Activated T-helper 17 cell treated with anti-CD3 and anti-CD28 coated beads, Interleukin-2, amount 50 U/mL, for 72 hours (primary cell): ENCODE measurements around the gene TMEM208. TPM values are rescaled to one million over a fixed set of nuclear protein-coding genes. Genes with fewer than 3 reads are reported as not detected.

Source experiments
- ATAC-seq: fragments of 150-1000 bp; cut with Tn5 transposase; replicated peaks from 2 replicates; pipeline ENCODE4 v1.10.0; 2021; ENCODE audit warnings: mild to moderate bottlenecking, moderate library complexity
- H3K27ac Mint-ChIP-seq: one replicate; pipeline ENCODE4 v1.8.0; 2022; ENCODE audit warnings: mixed read lengths
- H3K27me3 Mint-ChIP-seq: one replicate; pipeline ENCODE4 v1.8.0; 2022; ENCODE audit warnings: mixed read lengths
- H3K36me3 Mint-ChIP-seq: one replicate; pipeline ENCODE4 v1.8.0; 2022; ENCODE audit warnings: low read depth, mild to moderate bottlenecking, mixed read lengths
- H3K4me1 Mint-ChIP-seq: one replicate; pipeline ENCODE4 v1.8.0; 2022; ENCODE audit warnings: mixed read lengths
- H3K4me3 Mint-ChIP-seq: one replicate; pipeline ENCODE4 v1.8.0; 2022; ENCODE audit warnings: mild to moderate bottlenecking, mixed read lengths
- H3K9me3 Mint-ChIP-seq: one replicate; pipeline ENCODE4 v1.8.0; 2022; ENCODE audit warnings: mixed read lengths
- total RNA-seq, 2 donors: library from RNA; stranded (reverse); gene quantifications; one replicate each; pipeline ENCODE4 v1.2.3, GENCODE V29; 2022

TMEM208 gene
- total RNA-seq, 2 donors from 2014 or later = 31.7 to 39.5 TPM

- Mint-ChIP-seq H3K27ac (no peak overlapping the region), H3K27me3 (no peaks in the 10 kb centered on the region), H3K4me3 (no peak overlapping the region), H3K9me3 (no peaks in the 10 kb centered on the region), H3K36me3 (peaks cover 90% of the 10 kb centered on the region), H3K4me1 (peaks cover 14% of the 10 kb centered on the region)
- no peak for ATAC-seq
Measured at GRCh38 chr16:67230809-67231660, 4.1 kb downstream of the TMEM208 start.

DNA sequence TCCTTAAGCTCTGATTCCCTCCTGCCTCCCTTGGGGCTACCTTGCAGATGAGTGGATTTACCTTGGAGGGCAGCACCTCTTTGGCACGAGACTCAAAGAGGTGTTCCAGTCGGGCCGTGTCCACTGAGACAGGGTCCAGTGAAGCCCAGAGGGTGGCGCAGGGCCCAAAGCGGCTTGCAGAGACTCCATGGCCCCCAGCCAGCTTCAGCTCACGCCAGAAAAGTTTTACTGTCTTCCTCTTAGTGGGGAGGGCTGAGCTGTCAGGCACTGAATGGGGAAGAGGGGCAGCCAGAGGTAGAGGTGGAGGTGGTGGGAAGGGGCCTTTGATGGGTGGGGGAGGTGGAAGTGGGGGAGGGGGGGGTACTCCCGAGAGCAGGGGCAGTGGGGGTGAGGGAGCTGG lies 6.7 kb downstream of the TMEM208 start:
- no peaks in the 10 kb centered on the region for H3K9me3 Mint-ChIP-seq
- peaks cover 7% of the 10 kb centered on the region for H3K4me1 Mint-ChIP-seq
- H3K27me3 Mint-ChIP-seq = no peaks in the 10 kb centered on the region
- ATAC-seq = no peak
- no peak overlapping the region for H3K4me3 Mint-ChIP-seq
- H3K36me3 Mint-ChIP-seq = peaks cover 97% of the 10 kb centered on the region
- no peak overlapping the region for H3K27ac Mint-ChIP-seq

- H3K27ac Mint-ChIP-seq = no peak overlapping the region
Measured at GRCh38 chr16:67234180-67234597, 7.3 kb downstream of the TMEM208 start.

GRCh38 chr16:67235816-67236562 lies 9.1 kb downstream of the TMEM208 start:
- peak; percentile 76 for ATAC-seq
- peak overlapping the region; percentile 58 for H3K27ac Mint-ChIP-seq
- no peaks in the 10 kb centered on the region for H3K27me3 Mint-ChIP-seq
- peaks cover 7% of the 10 kb centered on the region for H3K4me1 Mint-ChIP-seq
- H3K9me3 Mint-ChIP-seq = no peaks in the 10 kb centered on the region
- H3K36me3 Mint-ChIP-seq = peaks cover 96% of the 10 kb centered on the region
- peak overlapping the region; percentile 65 for H3K4me3 Mint-ChIP-seq

More at GRCh38 chr16:67234180-67234597, 7.3 kb downstream of the TMEM208 start:
- no peaks in the 10 kb centered on the region for H3K9me3 Mint-ChIP-seq
- peaks cover 7% of the 10 kb centered on the region for H3K4me1 Mint-ChIP-seq
- H3K36me3 Mint-ChIP-seq = peaks cover 97% of the 10 kb centered on the region
- no peak for ATAC-seq
- no peak overlapping the region for H3K4me3 Mint-ChIP-seq
- H3K27me3 Mint-ChIP-seq = no peaks in the 10 kb centered on the region

- H3K4me3 Mint-ChIP-seq = peak overlapping the region; percentile 65
- peak; percentile 89 for ATAC-seq
- H3K4me1 Mint-ChIP-seq = peaks cover 14% of the 10 kb centered on the region
- H3K36me3 Mint-ChIP-seq = peaks cover 97% of the 10 kb centered on the region
- H3K27ac Mint-ChIP-seq = peak overlapping the region; percentile 58
- H3K27me3 Mint-ChIP-seq = no peaks in the 10 kb centered on the region
- H3K9me3 Mint-ChIP-seq = no peaks in the 10 kb centered on the region
Measured at GRCh38 chr16:67236563-67237395, 9.8 kb downstream of the TMEM208 start.

GRCh38 chr16:67237396-67238277 lies 10.7 kb downstream of the TMEM208 start:
- no peaks in the 10 kb centered on the region for H3K27me3 Mint-ChIP-seq
- no peaks in the 10 kb centered on the region for H3K9me3 Mint-ChIP-seq
- H3K4me3 Mint-ChIP-seq = peak overlapping the region; percentile 42
- H3K27ac Mint-ChIP-seq = peak overlapping the region; percentile 56
- peaks cover 17% of the 10 kb centered on the region for H3K4me1 Mint-ChIP-seq
- peaks cover 94% of the 10 kb centered on the region for H3K36me3 Mint-ChIP-seq
- ATAC-seq = no peak

GRCh38 chr16:67238278-67238575 lies 11.3 kb downstream of the TMEM208 start:
- H3K4me1 Mint-ChIP-seq = peaks cover 19% of the 10 kb centered on the region
- no peaks in the 10 kb centered on the region for H3K27me3 Mint-ChIP-seq
- no peak for ATAC-seq
- H3K4me3 Mint-ChIP-seq = no peak overlapping the region
- H3K27ac Mint-ChIP-seq = peak overlapping the region; percentile 56
- no peaks in the 10 kb centered on the region for H3K9me3 Mint-ChIP-seq
- peaks cover 91% of the 10 kb centered on the region for H3K36me3 Mint-ChIP-seq

- ATAC-seq = no peak
Measured at GRCh38 chr16:67238806-67239470, 12.0 kb downstream of the TMEM208 start.

DNA sequence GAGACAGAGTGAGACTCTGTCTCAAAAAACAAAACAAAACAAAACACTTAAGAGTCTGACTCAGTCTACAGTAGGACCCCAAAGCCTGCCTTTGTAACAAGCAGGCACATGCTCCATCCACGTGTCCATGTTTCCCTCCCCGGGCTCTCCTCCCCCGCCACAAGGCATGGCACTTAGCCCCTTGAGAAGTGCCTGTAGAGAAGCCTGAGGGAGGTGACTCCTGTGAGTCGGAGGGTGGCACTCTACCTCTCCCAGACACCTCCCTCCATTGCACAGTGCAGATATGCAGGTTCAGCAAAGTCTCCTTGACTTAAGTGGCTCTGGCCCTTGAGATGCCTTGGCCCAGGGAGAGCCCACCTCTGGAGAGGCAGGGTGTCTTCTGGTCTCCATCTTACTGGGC lies 13.6 kb downstream of the TMEM208 start:
- peaks cover 81% of the 10 kb centered on the region for H3K36me3 Mint-ChIP-seq
- H3K4me3 Mint-ChIP-seq = no peak overlapping the region
- H3K9me3 Mint-ChIP-seq = no peaks in the 10 kb centered on the region
- no peak for ATAC-seq
- H3K27me3 Mint-ChIP-seq = no peaks in the 10 kb centered on the region
- no peak overlapping the region for H3K27ac Mint-ChIP-seq
- peaks cover 29% of the 10 kb centered on the region for H3K4me1 Mint-ChIP-seq

More at GRCh38 chr16:67238806-67239470, 12.0 kb downstream of the TMEM208 start:
- Mint-ChIP-seq H3K36me3 (peaks cover 83% of the 10 kb centered on the region), H3K4me1 (peaks cover 19% of the 10 kb centered on the region), H3K9me3 (no peaks in the 10 kb centered on the region), H3K27me3 (no peaks in the 10 kb centered on the region), H3K4me3 (no peak overlapping the region), H3K27ac (peak overlapping the region; percentile 8)

DNA sequence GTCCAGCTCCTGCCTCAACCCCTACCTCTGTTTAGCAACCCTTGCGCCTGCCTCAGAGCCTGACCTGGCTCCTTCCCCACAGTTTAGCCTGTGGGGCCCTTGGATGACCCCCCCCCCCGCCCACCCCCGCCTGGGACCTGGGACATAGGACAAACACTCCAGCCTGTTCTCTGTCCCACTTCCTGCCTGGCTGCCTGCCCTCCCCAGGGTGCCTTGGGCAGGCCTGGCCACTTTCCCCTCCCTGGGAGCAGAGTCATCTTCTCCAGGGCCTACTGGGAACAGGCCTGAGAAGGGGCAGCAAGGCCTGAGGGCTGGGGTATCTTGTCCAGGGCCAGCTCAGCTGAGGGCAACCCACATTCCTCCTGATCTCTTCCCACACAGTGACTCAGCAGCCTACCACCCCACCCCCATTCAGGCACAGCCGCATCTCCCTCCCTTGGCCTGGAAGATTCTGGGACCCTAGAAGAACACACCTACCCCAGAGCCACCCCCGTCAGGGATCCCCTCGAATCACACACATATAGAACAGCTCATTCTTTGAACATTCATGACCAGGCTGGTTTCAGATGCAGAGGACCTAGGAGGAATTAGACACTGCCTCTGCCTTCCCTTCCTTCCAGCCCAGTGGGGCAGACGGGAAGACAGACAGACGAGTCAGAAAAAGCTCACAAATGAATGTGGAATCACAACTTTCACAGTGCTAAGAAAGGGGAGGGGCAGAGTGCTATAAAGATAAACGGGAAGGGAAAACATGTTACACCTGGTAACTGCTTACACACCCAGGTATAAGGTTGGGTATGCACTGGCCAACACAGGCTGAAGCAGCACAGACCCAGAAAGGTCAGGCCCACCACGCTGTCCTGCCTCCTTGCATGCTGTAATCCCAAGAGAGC lies 14.3 kb downstream of the TMEM208 start:
- H3K27me3 Mint-ChIP-seq = no peaks in the 10 kb centered on the region
- peaks cover 24% of the 10 kb centered on the region for H3K4me1 Mint-ChIP-seq
- H3K36me3 Mint-ChIP-seq = peaks cover 78% of the 10 kb centered on the region
- ATAC-seq = no peak
- peak overlapping the region; percentile 42 for H3K4me3 Mint-ChIP-seq
- H3K9me3 Mint-ChIP-seq = no peaks in the 10 kb centered on the region
- H3K27ac Mint-ChIP-seq = peak overlapping the region; percentile 89

- ATAC-seq = no peak
- Mint-ChIP-seq H3K9me3 (no peaks in the 10 kb centered on the region), H3K27ac (peak overlapping the region; percentile 90), H3K27me3 (no peaks in the 10 kb centered on the region), H3K36me3 (peaks cover 69% of the 10 kb centered on the region), H3K4me3 (peak overlapping the region; percentile 52), H3K4me1 (peaks cover 22% of the 10 kb centered on the region)
Measured at GRCh38 chr16:67242138-67242730, 15.3 kb downstream of the TMEM208 start.

- Mint-ChIP-seq H3K9me3 (no peaks in the 10 kb centered on the region), H3K27ac (peak overlapping the region; percentile 94), H3K27me3 (no peaks in the 10 kb centered on the region), H3K36me3 (peaks cover 63% of the 10 kb centered on the region), H3K4me1 (peaks cover 33% of the 10 kb centered on the region), H3K4me3 (peak overlapping the region; percentile 99)
- ATAC-seq = no peak
Measured at GRCh38 chr16:67243481-67243880, 16.6 kb downstream of the TMEM208 start.
